K562 (cell line): ENCODE measurements around the gene HOXA2. TPM values are rescaled to one million over a fixed set of nuclear protein-coding genes. Genes with fewer than 3 reads are reported as not detected.

Experiments used
- ATAC-seq: fragments of 200-7000 bp; cut with Tn5 transposase; 3 replicates; pipeline ENCODE4 v1.9.1; 2020; ENCODE audit warnings: moderate library complexity
- BruUV-seq: library from RNA; stranded (reverse); fragments of 400-500 nt; replicated peaks from 2 replicates; lab custom pipeline; 2021; lab: Mats Ljungman, UMichigan
- CTCF ChIA-PET: fragments of 300-600 bp; formaldehyde crosslinking; extraction: SDS; loops from one replicate; lab custom pipeline; 2021; ENCODE audit warnings: low intra/inter-chr PET ratio; lab: Yijun Ruan, JAX
- POLR2A ChIA-PET: fragments of 300-600, 350-650 bp; sonication (Branson Sonifier 250); formaldehyde crosslinking; extraction: SDS; loops from one replicate; lab custom pipeline; 2021; ENCODE audit warnings: antibody characterized with exemption, inconsistent platforms; lab: Yijun Ruan, JAX
- DNase-seq, 4 experiments: peaks; one replicate each; pipeline versions ENCODE4 v3.0.0 to v3.0.0-alpha.2; 2011 to 2018; ENCODE audit warnings: low spot score in 3 of 4, mixed read lengths in 3 of 4; ENCODE audit errors: extremely low read depth in 1 of 4
- FAIRE-seq: peaks from 2 replicates; lab custom pipeline; 2011; peaks lifted over from hg19 to GRCh38; lab: Jason Lieb, UNC
- H2AFZ ChIP-seq: 2 replicates; pipeline ENCODE4 v1.6.0; 2011; ENCODE audit warnings: low read depth, low read length, control low read depth, inconsistent platforms
- H3K27ac ChIP-seq: fragments of 200-600 bp; 3 replicates; pipeline ENCODE4 v1.8.0; 2011; ENCODE audit warnings: low read depth, mild to moderate bottlenecking, control low read depth, inconsistent platforms, low read length, moderate library complexity, mixed read lengths; ENCODE audit errors: extremely low read depth
- H3K27me3 ChIP-seq, 2 experiments: fragments of 300-600 bp in 1 of 2; 2 replicates in 1 of 2; 3 replicates in 1 of 2; pipeline versions ENCODE4 v1.6.0 to v1.8.0; 2011; ENCODE audit warnings: inconsistent platforms in 2 of 2, low read length in 2 of 2, mild to moderate bottlenecking in 1 of 2, mixed read lengths in 1 of 2, moderate library complexity in 1 of 2; ENCODE audit not compliant: control insufficient read depth in 2 of 2, insufficient read depth in 2 of 2
- H3K36me3 ChIP-seq: fragments of 300-600 bp; 3 replicates; pipeline ENCODE4 v1.8.0; 2011; ENCODE audit warnings: mild to moderate bottlenecking, low read length, inconsistent platforms; ENCODE audit not compliant: control insufficient read depth, insufficient read depth
- H3K4me1 ChIP-seq, 2 experiments: fragments of 200-600 bp in 1 of 2; replicated peaks in 1 of 2; 2 replicates in 1 of 2; 3 replicates in 1 of 2; pipeline versions ENCODE4 v1.5.1 to v1.8.0; 2011; ENCODE audit warnings: inconsistent platforms in 2 of 2, low read length in 2 of 2, mild to moderate bottlenecking in 1 of 2, mixed read lengths in 1 of 2, moderate library complexity in 1 of 2; ENCODE audit not compliant: control insufficient read depth in 2 of 2, insufficient read depth in 2 of 2
- H3K4me2 ChIP-seq: 2 replicates; pipeline ENCODE4 v1.6.1; 2011; ENCODE audit warnings: low read length, control low read depth, inconsistent platforms, mixed read lengths; ENCODE audit not compliant: insufficient read depth
- H3K4me3 ChIP-seq: fragments of 200-600 bp; sonication (generic), shearing (Covaris generic); 2 replicates; pipeline ENCODE4 v1.5.1; 2016; ENCODE audit warnings: control low read depth, inconsistent platforms
- H3K79me2 ChIP-seq: fragments of 200-600 bp; 3 replicates; pipeline ENCODE4 v1.8.0; 2011; ENCODE audit warnings: low read length, inconsistent platforms; ENCODE audit not compliant: control insufficient read depth, insufficient read depth
- H3K9ac ChIP-seq, 2 experiments: 2 replicates each; pipeline versions ENCODE4 v1.6.0 to v1.6.1; 2011; ENCODE audit warnings: low read depth in 2 of 2, low read length in 2 of 2, control low read depth in 1 of 2, inconsistent platforms in 1 of 2, mild to moderate bottlenecking in 1 of 2, mixed read lengths in 1 of 2; ENCODE audit not compliant: insufficient read depth in 1 of 2
- H3K9me1 ChIP-seq: one replicate; pipeline ENCODE4 v1.6.0; 2011; ENCODE audit warnings: inconsistent platforms, mild to moderate bottlenecking, low read length, moderate library complexity; ENCODE audit not compliant: control insufficient read depth, insufficient read depth
- H3K9me3 ChIP-seq: replicated peaks from 2 replicates; pipeline ENCODE4 v1.5.1; 2011; ENCODE audit warnings: low read depth, low read length, inconsistent platforms; ENCODE audit not compliant: control insufficient read depth, insufficient read depth
- H4K20me1 ChIP-seq: replicated peaks from 2 replicates; pipeline ENCODE4 v1.6.1; 2011; ENCODE audit warnings: low read length, inconsistent platforms, mixed read lengths; ENCODE audit not compliant: control insufficient read depth, insufficient read depth
- PCBP2 ChIP-seq: fragments of 200-400 bp; formaldehyde crosslinking; IDR thresholded peaks from 2 replicates; pipeline ENCODE4 v1.6.1; 2018; ENCODE audit warnings: low read length, low read depth, mild to moderate bottlenecking, moderate library complexity; ENCODE audit not compliant: poor library complexity, severe bottlenecking
- TCF15 ChIP-seq: fragments of 250-450 bp; sonication (Bioruptor Pico); IDR thresholded peaks from 2 replicates; pipeline ENCODE4 v1.8.0; 2022; ENCODE audit warnings: moderate library complexity, mild to moderate bottlenecking, inconsistent platforms
- YBX1 ChIP-seq: fragments of 450-650 bp; IDR thresholded peaks from 2 replicates; pipeline ENCODE4 v1.7.1; 2016; ENCODE audit warnings: mild to moderate bottlenecking
- ZNF140 ChIP-seq: fragments of 250-450 bp; sonication (Bioruptor Pico); IDR thresholded peaks from 2 replicates; pipeline ENCODE4 v1.8.0; 2021; ENCODE audit warnings: moderate library complexity, mild to moderate bottlenecking, inconsistent platforms
- WGBS: fragments of 100-300 bp; shearing (Covaris generic); methylation state at CpG from one replicate; pipeline ENCODE4 v1.1.6; 2016; ENCODE audit warnings: low coverage, mixed read lengths; ENCODE audit not compliant: insufficient coverage; ENCODE audit errors: missing lambda C conversion rate; 5-methylcytosine and 5-hydroxymethylcytosine counted together
- in situ Hi-C: fragments of 300-500 bp; cut with MboI; formaldehyde crosslinking; loops from 4 replicates; pipeline ENCODE4 v1.15.0; 2018; ENCODE audit warnings: inconsistent platforms, mixed read lengths
- intact Hi-C: fragments of 100-400 bp; cut with micrococcal nuclease; formaldehyde crosslinking; loops from 2 replicates; pipeline ENCODE4 v1.14.2; 2022
- polyA plus RNA-seq, 8 experiments: library from polyadenylated mRNA; depleted of rRNA in 4 of 8; stranded (reverse) in 5 of 8; unstranded in 3 of 8; fragments of >200 nt; fragmentation: Nextera tagmentation in 2 of 8; fragmentation: Illumina TruSeq in 1 of 8; extraction: Ambion mirVana in 2 of 8; extraction: Trizol in 1 of 8; gene quantifications; 2 replicates each; pipeline versions ENCODE4 v1.2.1 to v1.2.3, GENCODE V29; 2011 to 2014; ENCODE audit warnings: inconsistent platforms in 1 of 8, missing spikeins in 1 of 8
- total RNA-seq, 7 experiments: library from RNA; depleted of rRNA in 6 of 7; stranded (reverse); fragments of >200 nt in 6 of 7; fragmentation: Illumina TruSeq in 2 of 7; extraction: Trizol in 2 of 7; gene quantifications; 2 replicates each; pipeline versions ENCODE4 v1.2.1 to v1.2.3, GENCODE V29; 2011 to 2021; ENCODE audit warnings: low replicate concordance in 1 of 7
- TF ChIP-seq, protein P1 (sequence below): sonication (generic); formaldehyde crosslinking; IDR thresholded peaks from 2 replicates; pipeline ENCODE4 v1.8.1; 2023; ENCODE audit warnings: mild to moderate bottlenecking, missing genetic modification reagents

HOXA2 gene
- total and polyA plus RNA-seq, 9 of the 15 experiments (the other 6 are each of a cell fraction or from before 2014, with no cell fraction given): 0.04 TPM; not detected in 8

- DNase-seq (no peak), FAIRE-seq (no peak), ATAC-seq (no peak)
- Histone ChIP-seq H3K9me1 (no peaks in the 10 kb centered on the region), H3K4me3 (no peak overlapping the region), H3K9me3 (no peaks in the 10 kb centered on the region), H3K79me2 (no peaks in the 10 kb centered on the region), H3K4me2 (no peak overlapping the region), H4K20me1 (no peaks in the 10 kb centered on the region), H3K27me3 (peaks cover 30 to 47% of the 10 kb centered on the region in 2 experiments), H3K27ac (no peak overlapping the region), H3K4me1 (peaks cover 0 to 13% of the 10 kb centered on the region in 2 experiments; a peak in 2 of 5 replicates), H3K9ac (no peak overlapping the region), H2AFZ (no peak overlapping the region), H3K36me3 (no peaks in the 10 kb centered on the region)
- in situ Hi-C loops: no loop called here
- ChIA-PET POLR2A (interaction anchor here (0.8 kb wide), 1 partner anchor 11 kb away, joined by 7 read pairs; no protein-coding TSS in a partner anchor), CTCF (no interaction called here)
- no TSS peak for BruUV-seq
- intact Hi-C loops: no loop called here
- TF ChIP-seq PCBP2 (no peak), ZNF140 (no peak), YBX1 (no peak), TCF15 (no peak)
- TF ChIP-seq, protein P1, sequence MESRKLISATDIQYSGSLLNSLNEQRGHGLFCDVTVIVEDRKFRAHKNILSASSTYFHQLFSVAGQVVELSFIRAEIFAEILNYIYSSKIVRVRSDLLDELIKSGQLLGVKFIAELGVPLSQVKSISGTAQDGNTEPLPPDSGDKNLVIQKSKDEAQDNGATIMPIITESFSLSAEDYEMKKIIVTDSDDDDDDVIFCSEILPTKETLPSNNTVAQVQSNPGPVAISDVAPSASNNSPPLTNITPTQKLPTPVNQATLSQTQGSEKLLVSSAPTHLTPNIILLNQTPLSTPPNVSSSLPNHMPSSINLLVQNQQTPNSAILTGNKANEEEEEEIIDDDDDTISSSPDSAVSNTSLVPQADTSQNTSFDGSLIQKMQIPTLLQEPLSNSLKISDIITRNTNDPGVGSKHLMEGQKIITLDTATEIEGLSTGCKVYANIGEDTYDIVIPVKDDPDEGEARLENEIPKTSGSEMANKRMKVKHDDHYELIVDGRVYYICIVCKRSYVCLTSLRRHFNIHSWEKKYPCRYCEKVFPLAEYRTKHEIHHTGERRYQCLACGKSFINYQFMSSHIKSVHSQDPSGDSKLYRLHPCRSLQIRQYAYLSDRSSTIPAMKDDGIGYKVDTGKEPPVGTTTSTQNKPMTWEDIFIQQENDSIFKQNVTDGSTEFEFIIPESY: no peak
- TF ChIP-seq, all 486 proteins: peak for 0
- WGBS: 0% methylated on average over 6 of the region's 6 CpGs
Measured at GRCh38 chr7:27093184-27093895, 9.1 kb downstream of the HOXA2 start.
